Neural crest cell (in vitro differentiated cells): ENCODE data around the gene CBR3. TPM values are rescaled to one million over a fixed set of nuclear protein-coding genes. Genes with fewer than 3 reads are reported as not detected.

Experiments
- DNase-seq: peaks from one replicate; pipeline ENCODE4 v3.0.0; 2021; ENCODE audit warnings: low read depth, mixed read lengths, low spot score
- H3K27ac Mint-ChIP-seq: one replicate; pipeline ENCODE4 v1.8.0; 2021; ENCODE audit warnings: mild to moderate bottlenecking, mixed read lengths; ENCODE audit not compliant: unreplicated experiment
- H3K27me3 Mint-ChIP-seq: 2 replicates; pipeline ENCODE4 v1.8.0; 2021; ENCODE audit warnings: low read depth, mild to moderate bottlenecking, mixed read lengths
- H3K36me3 Mint-ChIP-seq: 2 replicates; pipeline ENCODE4 v1.8.0; 2021; ENCODE audit warnings: low read depth, mild to moderate bottlenecking, mixed read lengths
- H3K4me1 Mint-ChIP-seq: 2 replicates; pipeline ENCODE4 v1.8.0; 2021; ENCODE audit warnings: mixed read lengths
- H3K4me3 Mint-ChIP-seq: one replicate; pipeline ENCODE4 v1.8.0; 2021; ENCODE audit warnings: mild to moderate bottlenecking, mixed read lengths
- H3K9me3 Mint-ChIP-seq: 2 replicates; pipeline ENCODE4 v1.8.0; 2021; ENCODE audit warnings: mixed read lengths
- total RNA-seq: library from RNA; stranded (reverse); gene quantifications from 2 replicates; pipeline ENCODE4 v1.2.1, GENCODE V29; 2021
- TF ChIP-seq, protein P1 (sequence below): fragments of 200-600 bp; sonication (generic); conservative IDR thresholded peaks from 2 replicates; pipeline ENCODE4 v1.5.0; 2021; ENCODE audit warnings: antibody characterized with exemption, mild to moderate bottlenecking

Gene CBR3
- total RNA-seq, 1 donor from 2014 or later, result 2.8 TPM

DNA sequence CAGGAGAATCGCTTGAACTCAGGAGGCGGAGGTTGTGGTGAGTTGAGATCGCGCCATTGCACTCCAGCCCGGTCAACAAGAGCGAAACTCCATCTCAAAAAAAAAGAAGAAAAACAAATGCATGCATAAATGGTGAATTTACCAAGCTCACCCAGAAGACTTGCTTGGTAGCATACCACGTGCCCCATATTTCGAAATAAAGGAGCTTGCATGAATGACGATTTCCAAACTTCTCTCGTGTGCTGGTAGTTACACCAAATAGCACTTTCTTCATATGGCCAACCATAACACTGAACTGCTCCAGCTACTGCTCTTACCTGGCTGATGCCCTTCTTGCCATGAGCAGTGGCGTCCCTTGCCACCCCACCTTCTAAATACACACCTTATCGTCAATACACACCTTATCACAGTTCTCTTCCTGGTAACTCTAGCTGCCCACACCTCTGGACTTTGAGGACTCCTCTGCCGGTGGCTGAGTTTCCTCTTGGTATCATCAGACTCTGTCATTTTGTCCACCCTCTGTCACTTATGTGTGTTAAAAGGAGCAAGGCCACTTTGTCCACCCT is 24.6 kb downstream of the CBR3 start:
- H3K27ac Mint-ChIP-seq, result no peak overlapping the region
- peaks cover 2% of the 10 kb centered on the region for H3K36me3 Mint-ChIP-seq
- H3K4me1 Mint-ChIP-seq, result peaks cover 23% of the 10 kb centered on the region
- no peak for DNase-seq
- TF ChIP-seq, protein P1, sequence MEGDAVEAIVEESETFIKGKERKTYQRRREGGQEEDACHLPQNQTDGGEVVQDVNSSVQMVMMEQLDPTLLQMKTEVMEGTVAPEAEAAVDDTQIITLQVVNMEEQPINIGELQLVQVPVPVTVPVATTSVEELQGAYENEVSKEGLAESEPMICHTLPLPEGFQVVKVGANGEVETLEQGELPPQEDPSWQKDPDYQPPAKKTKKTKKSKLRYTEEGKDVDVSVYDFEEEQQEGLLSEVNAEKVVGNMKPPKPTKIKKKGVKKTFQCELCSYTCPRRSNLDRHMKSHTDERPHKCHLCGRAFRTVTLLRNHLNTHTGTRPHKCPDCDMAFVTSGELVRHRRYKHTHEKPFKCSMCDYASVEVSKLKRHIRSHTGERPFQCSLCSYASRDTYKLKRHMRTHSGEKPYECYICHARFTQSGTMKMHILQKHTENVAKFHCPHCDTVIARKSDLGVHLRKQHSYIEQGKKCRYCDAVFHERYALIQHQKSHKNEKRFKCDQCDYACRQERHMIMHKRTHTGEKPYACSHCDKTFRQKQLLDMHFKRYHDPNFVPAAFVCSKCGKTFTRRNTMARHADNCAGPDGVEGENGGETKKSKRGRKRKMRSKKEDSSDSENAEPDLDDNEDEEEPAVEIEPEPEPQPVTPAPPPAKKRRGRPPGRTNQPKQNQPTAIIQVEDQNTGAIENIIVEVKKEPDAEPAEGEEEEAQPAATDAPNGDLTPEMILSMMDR, result no peak
- peak overlapping the region; percentile 8 for H3K4me3 Mint-ChIP-seq
- no peaks in the 10 kb centered on the region for H3K9me3 Mint-ChIP-seq
- peaks cover 24% of the 10 kb centered on the region for H3K27me3 Mint-ChIP-seq

DNA sequence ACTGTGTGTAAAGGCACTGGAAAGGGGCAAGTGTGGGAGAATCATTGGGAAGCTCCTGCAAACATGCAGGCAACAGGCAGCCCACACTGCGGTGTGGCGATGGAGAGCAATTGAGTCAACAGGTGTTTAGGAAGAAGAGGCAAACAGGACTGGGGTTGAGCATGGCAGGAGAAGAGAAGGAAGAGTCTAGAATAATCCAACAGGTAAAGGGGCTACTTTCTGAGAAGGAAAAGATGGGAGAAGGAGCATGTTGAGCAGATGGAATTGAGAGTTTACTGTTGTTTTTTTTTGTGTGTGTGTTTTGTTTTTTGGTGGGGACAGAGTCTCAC is 25.9 kb downstream of the CBR3 start:
- Mint-ChIP-seq H3K4me1 (peaks cover 26% of the 10 kb centered on the region), H3K27ac (no peak overlapping the region), H3K27me3 (peaks cover 13% of the 10 kb centered on the region)

DNA sequence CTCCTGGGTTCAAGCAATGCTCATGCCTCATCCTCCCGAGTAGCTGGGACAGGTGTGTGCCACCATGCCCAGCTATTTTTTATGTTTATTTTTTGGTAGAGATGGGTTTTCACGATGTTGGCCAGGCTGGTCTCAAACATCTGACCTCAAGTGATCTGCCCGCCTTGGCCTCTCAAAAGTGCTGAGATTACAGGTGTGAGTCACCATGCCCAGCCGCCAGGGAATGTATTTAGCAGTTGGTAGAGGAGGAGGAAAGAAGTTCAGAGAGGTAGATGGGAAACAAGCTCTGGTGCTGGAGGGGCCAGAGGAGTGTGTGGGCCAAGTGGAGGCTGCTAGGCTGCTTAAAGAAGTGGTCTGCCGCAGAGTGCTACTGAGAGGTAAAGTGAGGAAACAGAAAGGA is 27.8 kb downstream of the CBR3 start:
- DNase-seq, result no peak
- H3K27me3 Mint-ChIP-seq, result peaks cover 3% of the 10 kb centered on the region
- no peak overlapping the region for H3K27ac Mint-ChIP-seq
- no peaks in the 10 kb centered on the region for H3K9me3 Mint-ChIP-seq
- TF ChIP-seq, protein P1, result no peak
- H3K4me3 Mint-ChIP-seq, result no peak overlapping the region
- H3K36me3 Mint-ChIP-seq, result peaks cover 6% of the 10 kb centered on the region
- peaks cover 22% of the 10 kb centered on the region for H3K4me1 Mint-ChIP-seq

More for the DNA sequence above, 25.9 kb downstream of the CBR3 start:
- no peaks in the 10 kb centered on the region for H3K9me3 Mint-ChIP-seq
- H3K36me3 Mint-ChIP-seq, result peaks cover 2% of the 10 kb centered on the region
- DNase-seq, result no peak
- H3K4me3 Mint-ChIP-seq, result no peak overlapping the region
- TF ChIP-seq, protein P1, result no peak

DNA sequence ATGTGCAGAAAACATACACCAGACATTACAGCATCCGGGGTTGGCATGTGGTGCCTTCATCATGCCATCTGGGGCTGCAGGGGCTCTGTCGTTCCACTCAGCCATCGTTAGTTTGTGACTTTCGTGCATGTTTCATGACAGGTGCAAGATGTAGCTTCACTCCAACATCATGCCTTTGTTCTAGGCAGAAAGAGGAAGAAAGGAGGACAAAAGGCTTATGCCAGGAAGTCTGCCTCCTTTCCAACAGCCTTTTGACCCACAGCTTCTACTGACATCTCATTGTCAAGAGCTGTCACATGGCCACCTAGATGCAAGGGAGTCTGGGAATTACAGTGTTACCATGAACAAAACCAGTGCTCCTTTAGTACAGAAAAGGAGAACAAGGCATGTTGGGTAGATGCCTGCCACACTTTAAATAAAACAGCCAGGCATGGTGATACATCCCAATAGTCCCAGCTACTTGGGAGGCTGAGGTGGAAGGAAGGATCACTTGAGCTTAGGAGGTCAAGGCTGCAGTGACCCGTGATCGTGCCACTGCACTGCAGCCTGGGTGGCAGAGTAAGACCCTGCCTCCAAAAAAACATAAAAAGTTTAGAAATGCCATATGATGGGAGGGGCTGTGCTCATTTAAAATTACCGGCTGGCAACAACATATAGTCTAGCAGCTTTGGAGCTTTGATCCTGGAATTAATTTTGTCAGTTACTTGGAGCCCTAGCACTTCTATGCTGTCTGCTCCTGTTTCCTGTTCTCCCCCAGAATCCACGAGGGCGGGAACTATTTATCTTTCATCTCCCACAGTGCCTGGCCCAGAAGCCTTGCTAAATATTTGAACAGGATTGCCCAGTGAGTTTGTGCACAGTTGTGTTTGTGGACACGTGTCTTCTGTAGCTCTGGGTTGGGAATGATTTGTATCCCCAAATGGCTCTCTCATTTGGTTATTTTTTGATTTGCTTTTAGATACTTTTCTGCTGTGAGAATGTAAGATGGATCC is 29.2 kb downstream of the CBR3 start:
- H3K4me3 Mint-ChIP-seq, result no peak overlapping the region
- no peak overlapping the region for H3K27ac Mint-ChIP-seq
- DNase-seq, result no peak
- H3K27me3 Mint-ChIP-seq, result peaks cover 2% of the 10 kb centered on the region
- TF ChIP-seq, protein P1, result no peak
- no peaks in the 10 kb centered on the region for H3K9me3 Mint-ChIP-seq
- H3K36me3 Mint-ChIP-seq, result peaks cover 6% of the 10 kb centered on the region
- peaks cover 15% of the 10 kb centered on the region for H3K4me1 Mint-ChIP-seq

DNA sequence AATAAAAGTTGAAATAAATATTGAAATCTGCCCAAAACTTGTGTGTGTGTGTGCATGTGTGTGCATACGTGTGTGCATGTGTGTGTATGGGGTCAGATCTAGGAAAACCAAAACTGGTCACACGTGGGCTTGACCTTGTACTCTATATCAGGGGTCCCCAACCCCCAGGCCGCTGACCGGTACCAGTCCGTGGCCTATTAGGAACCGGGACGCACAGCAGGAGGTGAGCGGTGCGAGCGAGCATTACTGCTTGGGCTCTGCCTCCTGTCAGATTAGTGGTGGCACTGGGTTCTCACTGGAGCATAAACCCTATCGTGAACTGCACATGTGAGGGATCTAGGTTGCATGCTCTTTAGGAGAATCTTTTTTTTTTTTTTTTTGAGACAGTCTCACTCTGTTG is 30.5 kb downstream of the CBR3 start:
- Mint-ChIP-seq H3K27ac (no peak overlapping the region), H3K36me3 (peaks cover 12% of the 10 kb centered on the region), H3K27me3 (no peaks in the 10 kb centered on the region), H3K4me1 (peaks cover 15% of the 10 kb centered on the region), H3K9me3 (no peaks in the 10 kb centered on the region), H3K4me3 (no peak overlapping the region)
- no peak for DNase-seq
- TF ChIP-seq, protein P1, result no peak
